GM23338 (cell line): ENCODE results near the gene SLC23A2.

Source experiments
- CREB1 ChIP-seq: fragments of 250-450 bp; sonication (Bioruptor Pico); IDR thresholded peaks from 2 replicates; pipeline ENCODE4 v1.5.0; 2020; ENCODE audit warnings: low read depth, mild to moderate bottlenecking, moderate library complexity
- EZH2 ChIP-seq: fragments of 200-600 bp; sonication (generic); IDR thresholded peaks from one replicate; pipeline ENCODE4 v1.8.0; 2017; ENCODE audit warnings: antibody characterized with exemption, mild to moderate bottlenecking, low read depth; ENCODE audit not compliant: unreplicated experiment
- EZH2phosphoT487 ChIP-seq: fragments of 200-600 bp; sonication (generic); IDR thresholded peaks from one replicate; pipeline ENCODE4 v1.8.1; 2018; ENCODE audit warnings: antibody characterized with exemption; ENCODE audit not compliant: unreplicated experiment
- POLR2AphosphoS5 ChIP-seq: IDR thresholded peaks from 2 replicates; pipeline ENCODE4 v1.6.1; 2016; ENCODE audit warnings: antibody characterized with exemption, low read depth
- STAT1 ChIP-seq: IDR thresholded peaks from one replicate; pipeline ENCODE4 v1.6.1; 2016; ENCODE audit warnings: antibody characterized with exemption; ENCODE audit not compliant: unreplicated experiment
- ZNF114 ChIP-seq: fragments of 250-450 bp; sonication (Bioruptor Pico); IDR thresholded peaks from 2 replicates; pipeline ENCODE4 v1.5.0; 2020; ENCODE audit warnings: mild to moderate bottlenecking, moderate library complexity
- TF ChIP-seq, protein P1 (sequence below), 2 experiments: fragments of 200-600 bp in 1 of 2; sonication (generic) in 1 of 2; conservative IDR thresholded peaks; 2 replicates each; pipeline versions ENCODE4 v1.5.1 to v1.6.1; 2016 to 2017; ENCODE audit warnings: antibody characterized with exemption in 2 of 2, low read depth in 2 of 2, mild to moderate bottlenecking in 2 of 2, moderate library complexity in 1 of 2
- TF ChIP-seq, protein P2 (sequence below): IDR thresholded peaks from one replicate; pipeline ENCODE4 v1.6.1; 2018; ENCODE audit warnings: antibody characterized with exemption; ENCODE audit not compliant: unreplicated experiment

DNA sequence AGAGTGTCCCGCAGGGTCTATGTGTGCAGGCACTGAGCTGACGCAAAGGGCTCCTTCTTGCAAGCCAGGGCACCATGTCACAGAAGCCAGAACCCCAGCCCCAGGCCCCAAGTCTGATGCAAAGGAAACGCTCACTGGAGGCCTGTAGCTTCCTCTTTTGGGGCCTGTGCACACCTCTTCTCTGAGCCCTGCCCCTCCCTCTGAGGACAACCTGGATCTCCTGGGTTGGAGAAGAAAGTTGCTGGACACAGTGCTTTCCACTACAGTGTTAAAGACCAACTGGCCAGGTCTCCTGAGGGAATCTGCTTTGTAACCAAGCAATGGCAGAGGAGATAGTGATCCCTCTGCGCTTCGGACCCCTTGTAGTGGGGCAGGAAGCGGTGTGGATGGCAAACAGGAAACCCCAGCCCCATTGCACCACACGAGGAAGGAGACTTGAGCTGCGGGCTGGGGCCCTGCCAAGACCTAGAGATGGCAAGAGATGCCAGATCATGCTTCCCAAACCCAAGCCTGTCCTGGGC is 189.6 kb downstream of the SLC23A2 start:
- no peak for TF ChIP-seq POLR2AphosphoS5
- TF ChIP-seq, protein P1, sequence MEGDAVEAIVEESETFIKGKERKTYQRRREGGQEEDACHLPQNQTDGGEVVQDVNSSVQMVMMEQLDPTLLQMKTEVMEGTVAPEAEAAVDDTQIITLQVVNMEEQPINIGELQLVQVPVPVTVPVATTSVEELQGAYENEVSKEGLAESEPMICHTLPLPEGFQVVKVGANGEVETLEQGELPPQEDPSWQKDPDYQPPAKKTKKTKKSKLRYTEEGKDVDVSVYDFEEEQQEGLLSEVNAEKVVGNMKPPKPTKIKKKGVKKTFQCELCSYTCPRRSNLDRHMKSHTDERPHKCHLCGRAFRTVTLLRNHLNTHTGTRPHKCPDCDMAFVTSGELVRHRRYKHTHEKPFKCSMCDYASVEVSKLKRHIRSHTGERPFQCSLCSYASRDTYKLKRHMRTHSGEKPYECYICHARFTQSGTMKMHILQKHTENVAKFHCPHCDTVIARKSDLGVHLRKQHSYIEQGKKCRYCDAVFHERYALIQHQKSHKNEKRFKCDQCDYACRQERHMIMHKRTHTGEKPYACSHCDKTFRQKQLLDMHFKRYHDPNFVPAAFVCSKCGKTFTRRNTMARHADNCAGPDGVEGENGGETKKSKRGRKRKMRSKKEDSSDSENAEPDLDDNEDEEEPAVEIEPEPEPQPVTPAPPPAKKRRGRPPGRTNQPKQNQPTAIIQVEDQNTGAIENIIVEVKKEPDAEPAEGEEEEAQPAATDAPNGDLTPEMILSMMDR (conservative IDR thresholded peaks at IDR 0.05; ENCODE audit: low read depth in 2 of 2): no peak
- TF ChIP-seq, protein P2, sequence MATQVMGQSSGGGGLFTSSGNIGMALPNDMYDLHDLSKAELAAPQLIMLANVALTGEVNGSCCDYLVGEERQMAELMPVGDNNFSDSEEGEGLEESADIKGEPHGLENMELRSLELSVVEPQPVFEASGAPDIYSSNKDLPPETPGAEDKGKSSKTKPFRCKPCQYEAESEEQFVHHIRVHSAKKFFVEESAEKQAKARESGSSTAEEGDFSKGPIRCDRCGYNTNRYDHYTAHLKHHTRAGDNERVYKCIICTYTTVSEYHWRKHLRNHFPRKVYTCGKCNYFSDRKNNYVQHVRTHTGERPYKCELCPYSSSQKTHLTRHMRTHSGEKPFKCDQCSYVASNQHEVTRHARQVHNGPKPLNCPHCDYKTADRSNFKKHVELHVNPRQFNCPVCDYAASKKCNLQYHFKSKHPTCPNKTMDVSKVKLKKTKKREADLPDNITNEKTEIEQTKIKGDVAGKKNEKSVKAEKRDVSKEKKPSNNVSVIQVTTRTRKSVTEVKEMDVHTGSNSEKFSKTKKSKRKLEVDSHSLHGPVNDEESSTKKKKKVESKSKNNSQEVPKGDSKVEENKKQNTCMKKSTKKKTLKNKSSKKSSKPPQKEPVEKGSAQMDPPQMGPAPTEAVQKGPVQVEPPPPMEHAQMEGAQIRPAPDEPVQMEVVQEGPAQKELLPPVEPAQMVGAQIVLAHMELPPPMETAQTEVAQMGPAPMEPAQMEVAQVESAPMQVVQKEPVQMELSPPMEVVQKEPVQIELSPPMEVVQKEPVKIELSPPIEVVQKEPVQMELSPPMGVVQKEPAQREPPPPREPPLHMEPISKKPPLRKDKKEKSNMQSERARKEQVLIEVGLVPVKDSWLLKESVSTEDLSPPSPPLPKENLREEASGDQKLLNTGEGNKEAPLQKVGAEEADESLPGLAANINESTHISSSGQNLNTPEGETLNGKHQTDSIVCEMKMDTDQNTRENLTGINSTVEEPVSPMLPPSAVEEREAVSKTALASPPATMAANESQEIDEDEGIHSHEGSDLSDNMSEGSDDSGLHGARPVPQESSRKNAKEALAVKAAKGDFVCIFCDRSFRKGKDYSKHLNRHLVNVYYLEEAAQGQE: no peak
- TF ChIP-seq ZNF114 (CRISPR knock-in tag): no peak
- no peak for TF ChIP-seq CREB1 (CRISPR knock-in tag)
- no peak for TF ChIP-seq EZH2phosphoT487
- TF ChIP-seq EZH2: no peak
- TF ChIP-seq STAT1: no peak
